Sigmoid colon (tissue), 7 donors: ENCODE measurements around the gene ADARB2. TPM values are rescaled to one million over a fixed set of nuclear protein-coding genes. Genes with fewer than 3 reads are reported as not detected.

ENCODE experiments used
- DNase-seq: peaks from one replicate; pipeline ENCODE4 v3.0.0-alpha.2; 2019
- H3K27ac ChIP-seq, 4 donors: fragments of 200-600 bp; sonication (generic); one replicate each; pipeline ENCODE4 v1.5.1; 2016 to 2019; ENCODE audit warnings: mild to moderate bottlenecking in 1 of 4
- H3K27me3 ChIP-seq, 3 donors: fragments of 200-600 bp; sonication (generic); one replicate each; pipeline ENCODE4 v1.5.1; 2019; ENCODE audit warnings: mild to moderate bottlenecking in 1 of 3
- H3K36me3 ChIP-seq, 4 donors: fragments of 200-600 bp; sonication (generic); one replicate each; pipeline ENCODE4 v1.5.1; 2016 to 2019
- H3K4me1 ChIP-seq, 4 donors: fragments of 200-600 bp; sonication (generic); one replicate each; pipeline ENCODE4 v1.5.1; 2017 to 2019
- H3K4me3 ChIP-seq, 4 donors: fragments of 200-600 bp; sonication (generic); one replicate each; pipeline ENCODE4 v1.5.1; 2017 to 2019; ENCODE audit warnings: mild to moderate bottlenecking in 2 of 4, moderate library complexity in 1 of 4
- H3K9me3 ChIP-seq, 4 donors: fragments of 200-600 bp in 3 of 4; sonication (generic) in 3 of 4; one replicate each; pipeline versions ENCODE4 v1.5.1 to v1.6.1; 2013 to 2019
- EP300 ChIP-seq, 4 donors: sonication (generic); formaldehyde crosslinking; IDR thresholded peaks; one replicate each; pipeline ENCODE4 v1.6.1; 2017; ENCODE audit warnings: antibody characterized with exemption in 4 of 4
- POLR2A ChIP-seq, 2 donors: fragments of 450-650 bp; IDR thresholded peaks; one replicate each; pipeline ENCODE4 v1.6.1; 2016; ENCODE audit warnings: antibody characterized with exemption in 2 of 2, mild to moderate bottlenecking in 2 of 2, moderate library complexity in 2 of 2
- POLR2AphosphoS5 ChIP-seq, 4 donors: sonication (generic); formaldehyde crosslinking; IDR thresholded peaks; one replicate each; pipeline ENCODE4 v1.6.1; 2017; ENCODE audit warnings: antibody characterized with exemption in 4 of 4
- WGBS, 2 donors: extraction: QIAGEN DNeasy Blood & Tissue Kit; methylation state at CpG; one replicate each; pipeline ENCODE4 v1.1.7; 2013; 5-methylcytosine and 5-hydroxymethylcytosine counted together
- intact Hi-C: fragments of 100-400 bp; cut with DNase I; formaldehyde crosslinking; loops from one replicate; pipeline ENCODE4 v1.15.1; 2023
- polyA plus RNA-seq, 3 donors: library from polyadenylated mRNA; stranded (reverse); fragments of 200-250 nt; gene quantifications; one replicate each; pipeline ENCODE4 v1.2.3, GENCODE V29; 2013
- total RNA-seq, 4 donors: library from RNA; depleted of rRNA; stranded (reverse); fragments of >200 nt; gene quantifications; one replicate each; pipeline ENCODE4 v1.1.0, GENCODE V29; 2016
- TF ChIP-seq, protein P1 (sequence below), 4 experiments: fragments of 450-650 bp in 3 of 4; fragments of 200-600 bp in 1 of 4; IDR thresholded peaks; one replicate each; pipeline ENCODE4 v1.5.1; 2016 to 2019; ENCODE audit warnings: antibody characterized with exemption in 4 of 4, mild to moderate bottlenecking in 3 of 4, moderate library complexity in 2 of 4
- donor health status: healthy with polysubstance abuse.
- donor health status: Bipolar disorder and iron deficiency.
- donor health status: healthy.

The ADARB2 gene
- total and polyA plus RNA-seq, 7 donors: 0.60 to 5.9 (median 3.5) TPM; not detected in 1

GRCh38 chr10:1448252-1448930, 288.9 kb downstream of the ADARB2 start:
- TF ChIP-seq, protein P1, sequence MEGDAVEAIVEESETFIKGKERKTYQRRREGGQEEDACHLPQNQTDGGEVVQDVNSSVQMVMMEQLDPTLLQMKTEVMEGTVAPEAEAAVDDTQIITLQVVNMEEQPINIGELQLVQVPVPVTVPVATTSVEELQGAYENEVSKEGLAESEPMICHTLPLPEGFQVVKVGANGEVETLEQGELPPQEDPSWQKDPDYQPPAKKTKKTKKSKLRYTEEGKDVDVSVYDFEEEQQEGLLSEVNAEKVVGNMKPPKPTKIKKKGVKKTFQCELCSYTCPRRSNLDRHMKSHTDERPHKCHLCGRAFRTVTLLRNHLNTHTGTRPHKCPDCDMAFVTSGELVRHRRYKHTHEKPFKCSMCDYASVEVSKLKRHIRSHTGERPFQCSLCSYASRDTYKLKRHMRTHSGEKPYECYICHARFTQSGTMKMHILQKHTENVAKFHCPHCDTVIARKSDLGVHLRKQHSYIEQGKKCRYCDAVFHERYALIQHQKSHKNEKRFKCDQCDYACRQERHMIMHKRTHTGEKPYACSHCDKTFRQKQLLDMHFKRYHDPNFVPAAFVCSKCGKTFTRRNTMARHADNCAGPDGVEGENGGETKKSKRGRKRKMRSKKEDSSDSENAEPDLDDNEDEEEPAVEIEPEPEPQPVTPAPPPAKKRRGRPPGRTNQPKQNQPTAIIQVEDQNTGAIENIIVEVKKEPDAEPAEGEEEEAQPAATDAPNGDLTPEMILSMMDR (IDR thresholded peaks at IDR 0.05): no peak
- no peak for TF ChIP-seq POLR2A (IDR thresholded peaks at IDR 0.05)
- TF ChIP-seq POLR2AphosphoS5 (IDR thresholded peaks at IDR 0.05): no peak
- H3K4me3 ChIP-seq: no peak overlapping the region
- H3K4me1 ChIP-seq: no peaks in the 10 kb centered on the region
- intact Hi-C loops: no loop called here
- DNase-seq: no peak
- H3K9me3 ChIP-seq: no peaks in the 10 kb centered on the region
- no peaks in the 10 kb centered on the region for H3K36me3 ChIP-seq
- peaks cover 0 to 12% (median 0%) of the 10 kb centered on the region in 3 donors for H3K27me3 ChIP-seq
- 14 to 39% methylated on average over 4 of the region's 4 CpGs for WGBS, 2 donors
- H3K27ac ChIP-seq: no peak overlapping the region

- no peak overlapping the region for H3K27ac ChIP-seq
- H3K4me1 ChIP-seq: no peaks in the 10 kb centered on the region
- intact Hi-C loops: no loop called here
- no peak overlapping the region for H3K4me3 ChIP-seq
- no peak for DNase-seq
- WGBS, 2 donors: 93 to 95% methylated on average over 2 of the region's 2 CpGs
- no peak for TF ChIP-seq POLR2A (IDR thresholded peaks at IDR 0.05)
- no peak for TF ChIP-seq EP300 (IDR thresholded peaks at IDR 0.05)
- TF ChIP-seq, protein P1 (IDR thresholded peaks at IDR 0.05): no peak
- no peak for TF ChIP-seq POLR2AphosphoS5 (IDR thresholded peaks at IDR 0.05)
- no peaks in the 10 kb centered on the region for H3K9me3 ChIP-seq
- H3K27me3 ChIP-seq: no peaks in the 10 kb centered on the region
- H3K36me3 ChIP-seq: no peaks in the 10 kb centered on the region
Observed at GRCh38 chr10:1444826-1445225, 292.5 kb downstream of the ADARB2 start.

DNA sequence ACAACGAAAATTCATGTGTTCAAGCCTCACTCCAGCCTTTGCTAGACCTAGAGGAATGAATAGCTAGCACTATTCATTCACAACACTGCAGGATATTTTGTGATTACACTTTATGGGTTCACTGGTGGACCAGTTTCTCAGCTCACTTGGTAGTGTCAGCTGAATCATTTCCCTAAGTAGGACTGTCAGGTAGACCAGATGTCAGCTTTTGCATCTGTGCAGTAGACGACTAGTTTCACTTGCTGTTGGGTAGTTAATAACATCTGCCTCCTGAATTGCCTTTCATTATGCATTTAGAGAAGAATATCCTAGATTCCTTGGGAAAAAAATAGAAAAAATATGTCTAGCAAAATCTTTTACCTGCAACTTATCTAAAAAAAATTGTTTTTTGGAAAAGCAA, 296.4 kb downstream of the ADARB2 start:
- DNase-seq: no peak
- TF ChIP-seq POLR2A (IDR thresholded peaks at IDR 0.05) (no peak), EP300 (IDR thresholded peaks at IDR 0.05) (no peak)
- TF ChIP-seq, protein P1 (IDR thresholded peaks at IDR 0.05): no peak
- Histone ChIP-seq H3K27me3 (peaks cover 0 to 9% (median 5%) of the 10 kb centered on the region in 3 donors), H3K27ac (no peak overlapping the region), H3K36me3 (no peaks in the 10 kb centered on the region), H3K4me3 (no peak overlapping the region), H3K4me1 (no peaks in the 10 kb centered on the region), H3K9me3 (no peaks in the 10 kb centered on the region)
- 72 to 76% methylated on average over 2 of the region's 2 CpGs for WGBS, 2 donors
- intact Hi-C loops: no loop called here

DNA sequence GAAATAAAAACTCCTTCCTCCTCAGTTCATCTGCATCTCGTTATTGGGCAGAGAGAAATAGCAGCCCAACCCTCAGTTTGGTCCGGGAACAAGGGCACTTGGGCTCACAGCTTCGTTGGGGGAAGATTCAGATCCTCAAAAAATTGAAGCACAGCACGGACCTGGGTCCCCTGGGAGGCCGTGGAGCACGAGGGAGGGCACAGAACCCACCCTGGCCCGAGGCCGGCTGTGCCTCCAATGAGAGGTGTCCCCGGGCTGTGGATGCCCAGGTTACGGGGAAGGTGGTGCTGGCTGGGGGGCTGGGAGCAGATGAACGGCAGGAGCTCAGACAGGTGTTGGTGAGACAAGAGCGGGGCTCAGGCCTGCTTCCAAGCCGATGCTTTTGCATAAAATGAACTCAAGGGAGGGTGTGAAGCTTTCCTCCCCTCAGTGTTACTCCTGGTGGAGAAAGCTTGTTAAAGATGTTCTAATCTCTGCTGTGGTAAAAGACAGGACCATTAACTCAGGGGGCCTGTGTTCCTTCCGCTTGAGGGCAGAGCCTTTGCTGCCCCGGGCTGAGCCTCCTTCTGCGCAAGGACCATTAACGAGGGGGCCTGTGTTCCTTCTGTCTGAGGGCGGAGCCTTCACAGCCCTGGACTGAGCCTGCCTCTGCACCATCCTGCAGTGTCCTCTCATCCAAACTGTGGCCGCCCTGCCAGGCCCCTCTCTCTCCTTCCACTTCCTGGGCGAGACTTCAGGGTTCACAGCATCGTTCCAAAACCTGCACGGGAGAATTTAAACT, 302.2 kb downstream of the ADARB2 start:
- no peak overlapping the region for H3K27ac ChIP-seq
- H3K4me1 ChIP-seq: no peaks in the 10 kb centered on the region
- peaks cover 0 to 6% (median 0%) of the 10 kb centered on the region in 4 donors for H3K9me3 ChIP-seq
- intact Hi-C loops: no loop called here
- WGBS, 2 donors: 72 to 73% methylated on average over 22 of the region's 22 CpGs
- TF ChIP-seq EP300 (IDR thresholded peaks at IDR 0.05): no peak
- no peak for TF ChIP-seq POLR2A (IDR thresholded peaks at IDR 0.05)
- no peak for TF ChIP-seq POLR2AphosphoS5 (IDR thresholded peaks at IDR 0.05)
- TF ChIP-seq, protein P1 (IDR thresholded peaks at IDR 0.05): no peak
- H3K27me3 ChIP-seq: peaks cover 0 to 9% (median 5%) of the 10 kb centered on the region in 3 donors
- no peaks in the 10 kb centered on the region for H3K36me3 ChIP-seq
- no peak for DNase-seq
- no peak overlapping the region for H3K4me3 ChIP-seq
